DMS53 (cell line): ENCODE data around the gene CAMK2A.

Source experiments
- DNase-seq: peaks from one replicate; lab custom pipeline; 2025; lab: John Stamatoyannopoulos, UW

Gene CAMK2A

DNA sequence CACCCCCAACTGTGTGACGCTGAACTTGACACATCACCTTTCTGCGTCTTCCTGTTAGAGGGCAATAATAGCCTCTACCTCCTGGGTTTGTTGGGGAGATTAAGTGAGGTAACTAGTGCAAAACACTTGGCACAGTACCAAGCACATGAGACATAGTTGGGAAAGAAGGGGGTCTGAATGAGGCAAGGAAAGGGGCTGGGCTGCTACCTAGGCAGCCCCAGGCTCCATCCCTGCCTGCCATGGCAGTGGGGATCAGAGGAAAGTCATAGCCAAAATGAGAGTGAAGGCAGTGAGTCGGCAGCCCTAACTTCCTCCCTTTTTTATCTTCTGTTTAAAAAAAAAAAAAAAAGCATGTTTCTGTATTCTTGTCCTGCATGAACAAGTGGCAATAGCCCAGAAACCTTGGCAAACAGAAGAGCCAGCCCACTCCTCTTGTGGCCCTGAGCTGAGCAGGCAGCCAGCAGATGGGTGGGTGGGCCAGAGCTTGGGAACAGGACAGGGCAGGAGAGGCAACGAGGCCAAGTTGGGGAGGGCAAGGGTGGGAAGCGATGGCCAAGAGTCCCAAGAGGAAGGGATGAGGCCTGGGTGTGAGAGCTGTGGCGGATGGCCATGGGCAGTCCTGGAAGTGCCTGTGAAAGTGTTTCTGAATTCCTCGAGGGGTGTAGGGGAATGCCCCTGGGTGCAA lies 11.4 kb downstream of the CAMK2A start:
- DNase-seq: no peak

DNA sequence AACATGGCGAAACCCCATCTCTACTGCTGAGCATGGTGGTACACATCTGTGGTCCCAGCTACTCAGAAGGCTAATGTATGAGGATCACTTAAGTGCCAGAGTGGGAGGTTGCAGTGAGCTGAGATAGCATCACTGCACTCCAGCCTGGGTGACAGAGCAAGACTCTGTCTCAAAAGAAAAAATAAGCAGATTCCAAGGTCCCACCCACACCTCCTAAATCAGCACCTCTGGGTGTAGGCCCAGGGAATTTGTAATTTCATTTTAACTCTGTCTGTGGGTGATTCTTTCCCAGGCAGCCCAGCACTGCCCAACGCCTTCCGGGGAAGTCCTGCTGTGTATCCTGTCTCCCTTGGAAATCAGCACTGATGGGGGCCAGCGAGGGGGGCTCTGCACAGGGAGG lies 12.5 kb downstream of the CAMK2A start:
- DNase-seq: no peak

DNA sequence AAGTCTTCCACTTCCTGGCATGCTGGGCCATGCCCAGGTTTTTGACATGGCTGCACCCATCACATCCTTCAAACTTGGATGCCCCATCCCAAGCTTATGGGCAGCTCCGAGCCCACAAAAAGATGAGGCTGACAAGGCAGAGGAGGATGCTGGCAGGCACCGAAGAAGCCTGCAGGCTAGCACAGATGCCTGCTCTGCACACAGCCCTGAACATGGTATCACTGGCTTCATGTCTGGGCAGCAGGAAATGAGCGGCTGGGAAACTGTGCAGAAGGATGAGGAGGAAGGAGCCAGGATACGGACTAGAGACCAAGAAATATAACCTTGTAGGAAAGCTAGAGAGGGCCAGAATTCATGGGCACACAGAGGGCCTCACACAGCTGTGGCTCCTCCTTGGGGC lies 14.8 kb downstream of the CAMK2A start:
- no peak for DNase-seq

DNA sequence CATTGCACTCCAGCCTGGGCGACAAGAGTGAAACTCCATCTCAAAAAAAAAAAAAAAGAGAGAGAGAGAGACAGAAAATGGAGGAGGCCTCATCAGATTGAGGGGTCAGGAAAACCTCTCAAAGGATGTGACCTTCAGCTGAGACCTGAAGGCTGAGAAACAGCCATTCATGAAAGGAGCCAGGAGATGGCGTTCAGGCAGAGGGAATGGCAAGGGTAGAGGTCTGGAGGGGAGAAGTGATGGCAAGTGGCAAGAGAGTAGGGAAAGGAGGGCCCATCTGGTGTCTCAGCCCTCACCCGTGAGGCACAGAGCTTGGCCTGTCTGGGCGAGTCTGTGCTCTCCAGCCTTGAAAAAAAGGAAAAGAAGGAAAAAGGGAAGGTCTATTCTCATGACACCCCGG lies 17.0 kb downstream of the CAMK2A start:
- DNase-seq: peak; percentile 62

DNA sequence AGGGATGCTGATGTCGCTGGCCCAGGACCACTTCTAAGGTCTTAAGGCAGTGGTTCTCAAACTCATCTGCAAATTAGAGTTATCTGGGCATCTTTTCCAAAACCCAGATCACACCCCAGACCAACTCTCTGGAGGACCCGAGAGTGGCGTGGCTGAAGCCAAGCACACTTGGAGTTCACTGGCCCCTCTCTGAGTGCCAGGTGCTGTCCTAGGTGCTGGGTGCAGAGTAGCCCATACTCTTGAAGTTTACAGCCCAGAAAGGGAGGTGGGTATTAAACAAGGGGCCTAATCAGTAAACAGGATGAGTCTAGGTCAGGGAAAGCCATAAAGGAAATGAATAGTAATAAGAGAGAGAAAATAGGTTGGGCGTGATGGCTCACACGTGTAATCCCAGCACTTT lies 17.6 kb downstream of the CAMK2A start:
- DNase-seq: no peak

DNA sequence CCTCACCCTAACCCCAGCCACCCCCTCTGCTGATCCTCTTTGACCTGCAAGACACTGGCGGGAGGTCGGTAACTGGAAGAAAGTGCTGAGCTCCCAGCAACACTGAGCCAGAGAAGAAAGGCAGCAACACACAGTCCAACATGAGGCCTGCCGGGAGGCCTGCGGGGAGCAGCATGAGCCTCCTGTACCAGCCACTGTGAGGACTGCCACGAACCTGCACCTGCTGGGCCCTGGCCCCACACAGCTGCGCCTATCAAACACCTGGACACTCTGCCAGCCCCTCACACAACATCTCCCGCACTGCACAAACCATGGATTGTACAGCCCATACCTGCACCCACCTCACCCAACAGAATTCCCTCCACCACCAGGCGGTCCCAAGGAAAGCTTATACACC lies 18.3 kb downstream of the CAMK2A start:
- no peak for DNase-seq

DNA sequence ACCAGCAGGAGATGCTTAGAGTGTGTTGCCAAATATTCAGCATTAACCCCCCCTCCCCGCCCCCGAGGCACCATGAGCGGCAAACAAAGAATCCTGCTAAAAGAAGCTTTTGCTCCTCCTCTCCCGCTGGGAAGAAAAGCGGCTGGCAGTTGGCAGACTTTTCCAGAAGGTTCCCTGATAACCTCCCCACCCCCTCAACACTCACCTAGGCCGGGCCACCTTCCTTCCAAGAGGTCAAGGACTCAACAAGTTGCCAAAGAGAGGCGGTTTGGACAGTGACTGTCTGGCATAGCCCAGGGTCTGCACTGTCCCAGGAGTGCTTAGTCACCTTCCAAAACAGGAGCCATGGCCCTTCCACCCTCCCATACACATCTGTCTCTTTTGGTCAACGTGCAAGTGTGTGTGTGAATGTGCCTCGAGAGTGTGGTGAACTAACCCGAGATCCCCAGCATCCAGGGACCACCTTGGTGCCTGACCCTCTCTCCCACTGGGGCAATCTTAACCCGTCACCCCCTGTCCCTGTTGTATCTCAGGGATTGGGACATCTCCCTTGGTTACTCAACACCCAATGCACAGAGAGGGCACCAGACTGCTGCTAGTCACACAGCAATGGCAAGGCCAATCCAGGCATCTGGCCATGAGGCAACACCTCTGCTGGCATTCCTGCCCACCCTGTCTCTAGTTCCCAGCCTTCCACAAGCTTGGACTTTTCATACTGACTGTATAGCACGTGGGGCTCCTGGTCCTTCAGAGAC lies 18.9 kb downstream of the CAMK2A start:
- DNase-seq: no peak

DNA sequence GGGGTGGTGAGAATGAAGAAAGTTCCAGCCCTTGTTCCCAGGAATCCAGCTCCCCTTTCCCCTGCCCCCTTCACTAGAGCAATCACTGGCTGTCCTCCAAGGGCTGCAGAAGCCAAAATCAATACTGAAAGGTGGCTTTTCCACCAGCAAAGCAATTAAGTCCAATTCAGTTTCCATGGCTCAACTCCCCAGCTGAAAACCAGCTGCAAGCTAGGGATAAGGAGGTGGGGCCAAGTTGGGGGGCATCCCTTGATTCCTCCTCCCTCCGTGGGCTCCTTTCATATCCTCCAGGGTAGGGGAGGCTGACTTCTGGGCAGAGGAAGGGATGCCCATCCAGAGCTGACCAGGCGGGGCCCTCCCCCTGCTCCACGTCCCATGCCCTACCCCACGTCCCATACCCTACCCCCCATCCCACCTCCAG lies 22.7 kb downstream of the CAMK2A start:
- no peak for DNase-seq

DNA sequence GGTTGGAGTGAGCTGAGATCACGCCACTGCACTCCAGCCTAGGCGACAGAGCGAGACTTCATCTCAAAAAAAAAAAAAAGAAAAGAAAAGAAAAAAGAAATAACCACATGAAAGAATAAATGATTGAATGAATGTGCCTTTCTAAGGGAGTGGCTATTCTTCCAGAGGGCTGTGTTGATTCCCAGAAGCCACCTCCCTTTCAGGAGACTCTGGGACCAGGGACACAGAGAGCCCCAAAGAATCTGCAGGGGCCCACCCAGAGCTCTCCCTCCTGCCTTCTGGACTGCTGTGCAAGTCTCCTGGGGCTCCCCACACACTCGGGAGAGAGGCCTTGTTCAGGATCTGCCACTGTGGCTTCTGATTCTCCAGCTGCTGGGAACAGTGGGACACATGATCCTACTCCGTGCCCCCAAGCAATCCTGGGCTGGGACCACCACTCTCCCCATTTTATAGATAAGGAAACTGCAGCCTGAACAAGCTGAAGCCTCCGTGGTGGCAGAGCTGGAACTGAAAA lies 23.6 kb downstream of the CAMK2A start:
- no peak for DNase-seq

DNA sequence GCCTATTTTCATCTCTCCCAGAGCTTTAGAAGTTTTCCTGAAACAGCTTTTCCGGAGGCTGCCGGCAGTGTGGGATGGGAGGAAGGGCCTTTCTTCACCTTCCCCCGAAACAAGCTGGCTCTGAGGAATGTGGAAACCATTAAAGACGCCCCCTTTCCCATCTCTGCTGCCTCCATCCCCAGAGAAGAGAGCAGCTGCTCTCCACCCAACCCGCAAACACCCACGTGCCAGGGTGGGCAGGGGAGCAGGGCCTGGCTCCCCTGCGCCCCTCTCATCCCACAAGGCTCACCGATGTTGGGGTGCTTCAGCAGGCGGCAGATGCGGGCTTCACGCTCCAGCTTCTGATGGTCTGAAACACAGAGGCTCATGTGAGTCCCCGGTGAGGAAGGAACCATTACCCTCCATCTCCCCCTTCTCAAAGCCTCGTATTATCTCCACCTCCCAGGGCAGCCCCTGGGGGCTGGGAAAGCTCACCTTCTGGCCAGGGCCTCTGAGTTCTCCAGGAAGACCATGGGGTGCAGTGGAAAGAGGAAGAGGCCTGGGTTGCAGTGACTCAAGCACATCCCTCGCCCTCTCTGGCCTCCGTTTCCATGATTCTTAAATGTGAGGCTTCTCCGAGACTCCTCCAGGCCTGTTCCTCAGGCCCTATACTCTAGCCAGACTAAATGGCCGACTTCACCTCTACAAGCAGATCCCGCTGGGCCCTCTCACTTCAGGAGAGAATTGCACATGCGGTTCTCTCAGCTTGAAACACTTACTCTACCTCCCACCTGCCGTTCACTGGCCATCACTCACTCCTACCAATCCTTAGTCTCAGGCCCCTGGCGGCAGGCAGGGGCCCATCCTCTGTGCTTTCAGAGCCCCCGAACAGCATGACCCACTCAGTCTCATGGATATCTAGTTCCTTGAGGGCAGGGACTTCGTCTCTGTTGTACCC lies 24.6 kb downstream of the CAMK2A start:
- no peak for DNase-seq

DNA sequence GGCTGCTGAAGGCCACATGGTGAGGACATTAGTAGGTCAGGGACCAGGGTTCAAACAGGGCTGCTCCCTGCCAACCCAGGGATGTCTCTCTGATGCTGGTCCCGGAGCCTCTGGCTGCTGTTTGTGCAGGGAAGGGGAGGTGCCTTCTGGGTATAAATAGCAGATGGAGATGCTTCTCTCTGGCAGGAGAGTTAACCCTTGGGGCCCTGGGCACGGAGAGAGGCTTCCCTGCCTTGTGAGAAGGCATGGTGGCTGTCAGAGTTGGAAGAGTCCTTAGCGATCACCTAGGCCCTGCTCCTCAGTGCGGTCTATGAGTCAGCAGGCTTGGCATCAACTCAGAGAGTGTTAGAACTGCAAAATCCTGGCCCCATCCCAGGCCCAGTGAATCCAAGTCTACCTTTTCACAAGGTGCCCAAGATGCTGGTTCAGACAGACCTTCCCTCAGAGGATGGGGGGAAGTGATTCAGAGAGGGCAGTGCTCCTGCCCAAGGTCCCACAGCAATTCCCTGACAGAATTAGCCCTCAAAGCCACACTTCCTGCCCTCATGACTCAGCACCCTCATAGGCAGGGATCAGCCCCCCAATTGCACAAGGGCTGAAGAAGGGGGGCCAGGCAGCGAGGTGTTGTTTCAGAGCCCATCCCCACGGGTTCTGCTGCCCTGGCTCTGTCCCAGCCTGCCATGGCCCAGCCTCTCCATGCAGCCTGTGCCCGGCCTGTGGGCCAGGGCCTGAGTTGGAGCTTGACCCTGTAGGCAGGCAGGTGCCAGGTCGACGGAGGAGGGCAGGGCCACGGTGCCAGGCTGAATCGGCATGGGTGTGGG lies 25.6 kb downstream of the CAMK2A start:
- peak; percentile 43 for DNase-seq

DNA sequence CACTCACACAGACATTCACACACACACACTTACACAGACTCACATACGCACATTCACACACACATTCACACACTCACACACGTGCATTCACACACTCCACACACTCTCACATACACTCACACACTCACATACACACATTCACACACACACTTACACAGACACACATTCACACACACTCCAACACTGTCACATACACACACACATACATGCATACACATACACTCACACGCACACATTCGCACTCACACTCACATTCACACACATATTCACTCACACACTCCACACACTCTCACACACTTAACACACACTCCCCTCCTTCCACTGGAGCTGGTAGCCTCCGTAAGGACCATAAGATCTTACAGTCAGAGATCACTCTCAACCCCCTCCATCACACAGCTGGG lies 26.2 kb downstream of the CAMK2A start:
- no peak for DNase-seq

DNA sequence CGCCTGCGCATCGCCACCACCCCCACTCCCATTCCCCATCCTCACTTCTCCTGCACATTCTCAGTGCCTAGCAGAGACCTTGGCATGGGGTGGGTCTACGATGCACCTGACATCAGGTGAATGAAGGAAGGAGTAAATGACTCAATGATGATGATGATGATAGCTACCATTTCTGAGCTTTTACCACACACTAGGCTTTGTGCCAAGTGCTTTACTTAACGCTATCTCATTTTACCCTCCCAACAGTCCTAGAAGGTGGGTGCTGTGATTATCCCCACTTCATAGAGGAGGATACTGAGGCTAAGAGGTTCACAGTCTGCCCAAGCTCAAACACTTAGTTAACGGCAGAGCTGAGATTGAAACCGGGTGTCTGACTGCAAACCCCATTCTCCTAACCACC lies 27.1 kb downstream of the CAMK2A start:
- DNase-seq: no peak

DNA sequence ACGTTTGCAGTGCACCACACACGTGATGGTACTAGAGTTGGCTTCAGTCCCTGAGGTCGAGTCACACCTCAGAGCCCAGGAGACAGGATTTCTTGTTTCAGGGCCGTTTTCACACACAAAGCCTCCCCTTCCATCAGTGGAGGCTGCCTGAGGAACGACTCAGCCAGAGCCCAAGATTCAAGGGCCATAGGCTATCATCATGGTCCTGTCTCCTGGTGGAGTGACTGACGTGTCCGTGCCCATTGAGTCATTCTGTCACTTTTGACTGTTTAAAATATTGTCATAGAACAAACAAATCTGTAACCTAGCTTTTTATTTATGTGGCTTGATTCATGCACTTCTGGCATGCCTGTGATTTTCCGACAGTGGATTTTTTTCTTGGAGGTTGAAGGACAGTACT lies 28.3 kb downstream of the CAMK2A start:
- peak; percentile 34 for DNase-seq

DNA sequence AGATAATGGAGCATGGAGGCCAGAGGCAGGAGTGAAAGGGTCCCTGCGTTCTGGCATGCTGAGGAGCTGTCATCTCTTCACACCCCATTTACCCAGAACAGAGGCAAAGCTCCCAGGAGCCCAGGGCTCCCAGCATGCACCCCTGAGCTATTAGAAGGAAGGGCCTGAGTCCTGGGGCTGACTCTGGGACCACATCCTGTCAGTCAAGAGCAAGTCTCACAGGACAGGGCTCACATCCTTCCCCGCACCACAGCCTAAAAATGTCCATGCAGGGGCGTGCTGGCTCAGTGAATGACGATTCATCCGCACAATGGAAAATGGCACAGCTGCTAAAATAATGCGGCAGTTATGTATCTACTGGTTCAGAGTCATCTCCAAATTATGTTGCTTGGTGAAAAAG lies 31.4 kb downstream of the CAMK2A start:
- DNase-seq: no peak

DNA sequence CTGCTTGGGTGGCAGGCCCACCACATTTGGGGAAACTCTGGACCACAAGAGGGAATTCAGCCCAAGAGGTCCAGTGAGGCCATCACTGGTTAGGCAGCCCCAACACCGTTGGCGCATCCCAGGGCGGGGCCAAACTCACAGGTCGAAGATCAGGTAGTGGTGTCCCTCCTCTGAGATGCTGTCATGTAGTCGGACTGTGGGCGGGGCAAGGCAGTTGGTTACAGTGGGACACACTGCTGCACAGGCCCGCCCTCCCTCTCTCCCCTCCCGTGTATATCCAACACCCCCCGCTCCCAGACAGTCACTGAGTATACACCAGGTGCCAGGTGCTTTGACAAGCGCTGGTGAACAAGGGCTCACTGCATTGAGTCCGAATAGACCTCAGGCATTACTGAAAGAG lies 32.1 kb downstream of the CAMK2A start:
- DNase-seq: no peak

DNA sequence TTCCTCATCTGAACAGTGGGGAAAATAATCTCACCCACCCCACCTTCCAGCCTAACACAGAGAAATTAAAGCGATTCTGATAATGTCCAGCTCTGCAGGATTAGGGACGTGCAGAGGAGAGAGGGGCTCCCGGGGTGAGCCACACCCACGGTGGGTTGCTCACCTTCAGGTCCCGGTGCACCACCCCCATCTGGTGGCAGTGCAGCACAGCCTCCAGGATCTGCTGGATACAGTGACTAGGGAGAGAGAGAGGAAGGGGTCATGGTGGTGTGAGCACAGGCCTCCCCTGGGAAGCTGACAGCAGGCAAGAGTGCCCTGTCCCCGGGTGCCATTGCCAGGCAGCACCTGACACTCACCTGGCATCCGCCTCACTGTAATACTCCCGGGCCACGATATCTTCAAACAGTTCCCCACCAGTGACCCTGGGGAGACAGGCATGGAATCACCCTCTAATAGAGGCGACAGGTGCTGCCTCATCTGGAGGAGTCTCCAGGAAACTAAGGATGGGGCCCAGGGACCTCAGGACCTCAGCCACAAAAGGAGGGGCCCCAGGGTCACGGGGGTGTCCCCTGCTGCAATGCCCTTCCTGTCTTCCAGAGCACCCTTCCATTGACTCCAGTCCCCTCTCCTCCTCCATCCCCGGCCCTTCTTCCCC lies 33.0 kb downstream of the CAMK2A start:
- peak; percentile 16 for DNase-seq

DNA sequence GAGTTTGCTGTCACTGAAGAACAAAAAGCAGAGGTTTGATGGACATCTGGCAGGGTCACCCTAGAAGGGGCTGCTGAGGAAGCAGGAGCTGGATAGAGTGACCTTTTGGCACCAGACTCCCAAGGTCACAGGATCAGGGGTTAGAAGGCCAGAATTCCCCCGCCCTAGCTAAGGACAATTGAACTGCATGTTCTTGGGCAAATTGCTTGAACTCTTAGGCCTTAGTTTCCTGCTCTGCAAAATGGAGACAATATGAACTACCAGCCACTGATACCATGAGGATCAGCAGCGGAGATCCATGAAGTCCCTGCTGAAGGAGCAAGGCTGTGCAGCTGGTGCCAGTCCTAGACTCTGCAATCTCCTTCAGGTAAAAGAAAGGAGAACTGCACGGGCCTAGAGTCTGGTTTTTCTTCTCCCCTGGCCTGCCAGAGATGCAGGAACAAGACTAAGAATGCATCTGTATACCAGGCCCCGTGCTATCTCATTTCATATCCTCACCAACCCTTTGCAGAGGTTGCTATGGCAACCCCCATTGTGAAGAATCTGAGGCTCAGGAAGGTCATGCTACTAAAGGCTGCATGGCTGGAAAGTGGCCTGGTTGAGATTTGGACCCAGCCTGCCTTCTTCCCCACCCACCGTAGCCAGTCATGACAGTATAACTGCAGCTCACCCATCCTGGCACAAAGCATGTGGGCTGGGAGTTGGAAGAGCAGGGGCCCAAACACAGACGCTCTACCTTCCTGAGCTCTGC lies 33.7 kb downstream of the CAMK2A start:
- peak; percentile 70 for DNase-seq

DNA sequence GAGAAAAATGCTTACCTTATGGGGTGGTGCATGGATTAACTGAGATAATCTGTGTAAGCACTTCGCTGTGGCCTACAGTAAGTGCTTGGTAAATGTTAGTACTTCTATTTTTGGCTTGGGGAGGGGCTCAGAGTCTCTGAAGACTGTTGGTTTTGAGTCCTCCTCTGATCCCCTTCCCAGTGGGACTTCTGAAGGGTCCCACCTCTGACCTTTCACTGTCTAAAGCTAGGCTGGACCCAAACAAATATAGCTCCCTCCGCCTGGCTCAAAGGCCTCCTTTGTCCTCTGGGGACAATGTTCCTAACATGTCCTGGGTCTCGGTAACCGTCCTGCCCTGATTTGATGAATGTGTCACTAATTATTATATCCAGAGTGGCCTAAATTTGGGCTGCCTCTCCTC lies 34.8 kb downstream of the CAMK2A start:
- no peak for DNase-seq

DNA sequence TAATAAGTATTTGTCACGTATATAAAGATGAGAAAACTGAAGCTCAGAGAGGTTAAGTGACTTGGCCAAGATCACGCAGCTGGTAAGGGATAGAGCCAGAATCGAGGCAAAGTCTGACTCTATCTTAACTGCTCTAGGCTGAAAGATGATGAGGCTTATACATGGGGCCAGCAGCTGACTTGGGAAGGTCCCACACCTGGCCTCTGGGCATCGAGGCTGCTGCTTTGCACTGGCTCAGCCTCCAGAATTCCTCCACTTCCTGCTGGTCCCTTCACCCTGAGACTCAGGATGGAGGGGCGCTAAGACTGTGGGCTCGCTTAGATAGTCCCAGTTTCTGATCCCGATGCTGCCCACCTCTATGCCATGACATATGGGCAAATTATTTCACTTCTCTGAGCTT lies 35.2 kb downstream of the CAMK2A start:
- no peak for DNase-seq
